ENCODE data around the gene TRABD.
"Not testable (repeated sequence)": the region's sequence is repeated elsewhere in the genome, so short reads cannot be mapped to it uniquely, and the experiment has no call there.

The TRABD gene, protein sequence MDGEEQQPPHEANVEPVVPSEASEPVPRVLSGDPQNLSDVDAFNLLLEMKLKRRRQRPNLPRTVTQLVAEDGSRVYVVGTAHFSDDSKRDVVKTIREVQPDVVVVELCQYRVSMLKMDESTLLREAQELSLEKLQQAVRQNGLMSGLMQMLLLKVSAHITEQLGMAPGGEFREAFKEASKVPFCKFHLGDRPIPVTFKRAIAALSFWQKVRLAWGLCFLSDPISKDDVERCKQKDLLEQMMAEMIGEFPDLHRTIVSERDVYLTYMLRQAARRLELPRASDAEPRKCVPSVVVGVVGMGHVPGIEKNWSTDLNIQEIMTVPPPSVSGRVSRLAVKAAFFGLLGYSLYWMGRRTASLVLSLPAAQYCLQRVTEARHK

DNA sequence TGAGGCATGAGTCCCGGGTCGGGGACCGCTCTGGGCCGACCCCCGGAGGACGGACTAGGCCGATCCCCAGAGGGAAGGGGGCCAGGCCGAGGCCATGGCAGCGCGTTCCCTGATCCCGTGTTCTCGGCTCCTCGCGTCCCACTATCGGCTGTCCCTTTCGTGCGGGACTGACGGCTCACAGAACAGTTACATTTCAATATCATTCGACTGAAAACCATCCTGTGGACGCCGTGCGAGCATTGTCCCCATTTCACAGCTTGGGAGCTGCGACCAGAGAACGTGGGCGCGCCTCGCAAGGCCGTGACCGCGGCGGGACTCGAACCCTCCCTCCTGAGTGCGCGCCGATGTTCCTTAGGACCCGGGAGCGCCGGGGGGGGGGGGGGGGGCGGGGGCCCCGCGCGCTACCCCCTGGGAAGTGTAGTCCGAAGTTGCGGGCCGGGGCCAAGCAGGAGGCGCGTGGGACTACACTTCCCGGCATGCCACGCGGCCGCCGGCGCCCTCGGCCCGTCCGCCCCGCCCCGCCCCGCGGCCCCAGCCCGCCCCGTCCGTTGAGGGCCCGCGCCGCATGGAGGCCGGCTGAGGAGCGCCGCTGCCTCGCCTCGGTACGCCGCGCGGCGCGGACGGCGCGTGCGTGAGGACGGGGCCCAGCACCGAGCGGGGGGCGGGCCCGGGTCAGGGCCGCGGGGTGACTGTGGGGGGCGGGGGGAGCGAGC is at the start of gene TRABD:
Gene TRABD, plus strand, starts transcription at position 539 of the 713 bp plus-strand sequence. CDS start 7,148 bp downstream, outside the sequence.
- DNase-seq, result peak; percentile 42 to 79 (median 69)

DNA sequence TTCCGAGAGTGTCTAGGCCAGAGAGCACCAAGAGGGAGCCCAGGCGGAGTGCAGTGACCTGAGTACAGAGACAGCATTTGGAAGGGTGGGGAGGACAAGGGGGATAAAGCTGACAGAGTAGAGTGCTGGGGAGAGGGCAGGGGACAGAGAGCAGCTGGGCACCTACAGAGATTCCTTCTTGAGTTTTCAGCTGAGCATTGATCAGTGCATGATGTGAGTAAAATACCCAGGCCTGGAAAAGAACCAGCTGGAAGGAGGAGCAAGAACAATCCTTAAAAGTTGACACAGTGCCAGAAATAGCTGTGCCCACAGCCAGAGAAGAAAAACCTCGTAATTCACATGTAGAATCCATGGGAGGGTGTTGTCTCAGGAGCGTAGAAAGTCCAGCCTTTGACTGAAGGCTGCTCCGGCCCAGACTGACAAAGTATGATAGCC is 49.1 kb upstream of the TRABD start:
- DNase-seq, result no peak

DNA sequence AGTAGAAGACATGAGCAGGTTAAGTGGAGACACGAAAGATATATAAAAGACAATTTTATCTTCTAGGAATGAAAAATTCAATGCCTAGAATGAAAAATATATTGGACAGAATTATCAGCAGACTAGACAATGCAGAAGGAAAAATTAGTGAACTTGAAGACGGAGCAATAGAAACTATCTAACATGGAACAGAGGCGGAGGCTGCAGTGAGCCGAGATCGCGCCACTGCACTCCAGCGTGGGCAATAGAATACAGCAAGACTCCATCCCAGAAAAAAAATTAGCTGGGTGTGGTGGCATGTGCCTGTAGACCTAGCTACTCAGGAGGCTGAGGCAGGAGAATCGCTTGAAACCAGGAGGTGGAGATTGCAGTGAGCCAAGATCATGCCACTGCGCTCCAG is 48.4 kb upstream of the TRABD start:
- DNase-seq, result not testable (repeated sequence)

DNA sequence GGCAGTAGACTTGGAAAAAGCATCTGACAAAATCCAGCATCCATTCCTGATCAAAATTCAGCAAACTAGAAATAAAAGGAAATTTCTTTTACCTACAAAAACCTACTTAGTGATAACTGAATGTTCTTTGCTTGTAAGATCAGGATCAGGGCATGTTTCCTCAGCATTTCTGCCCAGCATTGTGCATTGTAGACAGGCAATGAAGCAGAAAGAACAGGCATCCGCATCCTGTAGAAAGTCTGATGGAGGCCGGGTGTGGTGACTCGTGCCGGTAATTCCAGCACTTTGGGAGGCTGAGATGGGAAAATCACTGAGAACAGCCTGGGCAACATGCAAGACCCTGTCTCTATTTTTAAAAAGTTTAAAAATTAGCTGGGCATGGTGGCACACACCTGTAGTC is 47.7 kb upstream of the TRABD start:
- DNase-seq, result no peak

DNA sequence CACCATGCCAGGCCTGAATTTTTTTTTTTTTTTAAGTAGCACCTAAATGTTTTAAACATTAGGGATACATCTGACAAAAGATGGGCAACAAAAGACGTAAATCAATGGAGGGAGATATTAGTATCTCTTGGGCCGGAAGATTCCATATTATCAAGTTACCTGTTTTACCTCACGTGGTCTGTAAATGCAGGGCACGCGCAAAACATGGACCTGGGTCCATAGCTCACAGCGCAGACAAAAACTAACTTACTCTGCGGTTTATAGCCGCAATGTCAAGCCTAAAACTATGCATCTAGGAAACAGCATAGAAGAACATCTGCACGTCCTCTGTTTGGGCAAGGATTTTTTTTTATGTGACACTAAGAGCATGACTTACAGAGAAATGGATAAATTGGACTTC is 46.7 kb upstream of the TRABD start:
- DNase-seq, result no peak

DNA sequence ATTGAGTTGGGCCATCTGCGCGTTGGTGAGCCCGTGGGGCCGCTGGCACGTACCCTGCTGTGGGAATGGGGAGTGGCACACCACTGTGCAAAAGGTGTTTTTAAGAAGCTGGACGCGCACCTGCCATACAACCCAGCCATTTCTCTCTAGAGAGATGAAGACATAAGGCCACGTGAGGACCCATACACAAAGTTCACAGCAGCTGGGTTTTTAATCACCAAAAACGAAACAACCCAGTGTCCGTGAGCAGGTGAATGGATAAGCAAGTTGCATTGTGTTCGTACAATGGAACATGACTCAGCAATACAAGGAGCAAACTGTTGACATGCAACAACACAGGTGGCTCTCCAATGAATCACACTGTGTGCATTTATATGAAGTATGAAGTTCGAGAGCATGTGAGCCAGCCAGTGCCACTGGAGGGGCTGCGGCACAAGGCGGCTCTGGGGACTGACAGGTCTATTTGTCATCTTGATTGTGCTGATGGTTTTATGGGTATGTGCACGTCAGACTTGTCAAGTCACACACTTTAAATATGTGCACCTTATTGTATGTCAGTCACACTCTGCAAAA is 45.8 kb upstream of the TRABD start:
- peak; percentile 35 to 94 (median 80) for DNase-seq

DNA sequence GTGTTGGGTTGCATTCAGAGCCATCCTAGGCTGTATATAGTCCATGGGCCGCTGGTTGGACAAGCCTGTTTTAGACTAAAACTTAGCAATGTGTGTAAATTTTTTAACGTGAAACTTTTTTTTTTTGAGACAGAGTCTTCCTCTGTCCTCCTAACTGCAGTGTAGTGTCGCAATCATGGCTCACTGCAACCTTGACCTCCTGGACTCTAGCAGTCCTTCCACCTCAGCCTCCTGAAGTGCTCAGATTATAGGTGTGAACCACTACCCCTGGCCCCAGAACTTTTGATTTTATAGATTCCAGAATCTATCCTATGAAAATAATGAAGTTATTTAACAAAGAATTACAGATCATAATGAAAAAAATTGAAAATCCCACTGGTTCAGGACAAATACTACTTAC is 45.1 kb upstream of the TRABD start:
- DNase-seq, result no peak

DNA sequence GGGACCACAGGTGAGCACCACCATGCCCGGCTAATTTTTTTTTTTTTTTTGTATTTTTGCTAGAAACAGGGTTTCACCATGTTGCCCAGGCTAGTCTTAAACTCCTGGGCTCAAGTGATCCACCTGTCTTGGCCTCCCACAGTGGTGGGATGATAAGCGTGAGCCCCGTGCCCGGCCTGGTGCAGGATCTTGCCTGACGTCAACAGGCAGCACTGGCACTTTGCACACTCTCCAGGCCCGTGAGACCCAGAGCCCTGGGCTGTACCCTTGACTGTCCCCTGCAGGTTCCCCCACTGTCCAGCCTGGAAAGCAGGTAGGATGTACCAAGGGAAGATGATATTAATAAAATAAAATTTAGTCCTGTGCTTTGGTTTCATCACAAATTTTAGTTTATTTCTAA is 44.3 kb upstream of the TRABD start:
- peak in 1 of 3 experiments; percentile 39 for DNase-seq

DNA sequence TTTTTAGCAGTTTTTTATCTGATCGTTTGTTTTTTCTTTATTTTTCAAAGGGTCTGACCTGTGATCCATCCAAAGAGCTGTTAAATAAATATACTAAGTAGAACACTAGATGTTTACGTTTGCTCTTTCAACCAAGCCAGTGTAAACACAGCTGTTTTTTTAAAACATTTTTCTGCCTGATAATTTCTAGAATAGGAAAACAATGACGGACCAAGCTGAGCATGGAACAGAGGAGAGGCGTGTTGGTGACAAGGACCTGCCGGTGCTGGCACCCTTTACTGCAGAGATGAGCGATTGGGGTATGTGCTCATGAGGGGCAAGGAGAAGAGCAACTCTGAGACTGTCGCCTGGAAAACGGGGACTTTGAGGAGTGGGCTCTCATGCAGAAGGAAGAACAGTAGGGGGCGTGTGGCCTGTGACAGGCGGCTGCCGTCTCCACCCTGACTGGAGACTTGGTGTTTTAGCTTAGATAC is 43.8 kb upstream of the TRABD start:
- peak in 2 of 3 experiments; percentile 15 to 55 for DNase-seq

DNA sequence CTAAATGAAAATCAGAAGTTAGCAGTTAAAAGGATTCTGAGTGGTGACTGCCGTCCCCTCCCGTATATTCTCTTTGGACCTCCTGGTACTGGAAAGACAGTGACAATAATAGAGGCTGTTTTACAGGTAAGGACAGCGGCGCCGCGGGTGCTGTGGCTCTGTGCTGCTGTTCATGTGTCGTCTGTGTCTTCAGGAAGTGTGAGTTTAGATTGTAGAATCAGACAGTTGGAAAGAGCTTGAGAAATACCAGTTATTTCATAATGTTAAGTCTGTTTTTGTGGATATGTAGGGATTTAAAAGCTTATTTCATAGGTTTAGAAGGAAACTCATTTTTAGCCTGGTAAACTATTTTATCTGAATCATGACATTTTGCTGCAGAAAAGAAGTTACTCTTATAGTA is 42.6 kb upstream of the TRABD start:
- DNase-seq, result no peak

DNA sequence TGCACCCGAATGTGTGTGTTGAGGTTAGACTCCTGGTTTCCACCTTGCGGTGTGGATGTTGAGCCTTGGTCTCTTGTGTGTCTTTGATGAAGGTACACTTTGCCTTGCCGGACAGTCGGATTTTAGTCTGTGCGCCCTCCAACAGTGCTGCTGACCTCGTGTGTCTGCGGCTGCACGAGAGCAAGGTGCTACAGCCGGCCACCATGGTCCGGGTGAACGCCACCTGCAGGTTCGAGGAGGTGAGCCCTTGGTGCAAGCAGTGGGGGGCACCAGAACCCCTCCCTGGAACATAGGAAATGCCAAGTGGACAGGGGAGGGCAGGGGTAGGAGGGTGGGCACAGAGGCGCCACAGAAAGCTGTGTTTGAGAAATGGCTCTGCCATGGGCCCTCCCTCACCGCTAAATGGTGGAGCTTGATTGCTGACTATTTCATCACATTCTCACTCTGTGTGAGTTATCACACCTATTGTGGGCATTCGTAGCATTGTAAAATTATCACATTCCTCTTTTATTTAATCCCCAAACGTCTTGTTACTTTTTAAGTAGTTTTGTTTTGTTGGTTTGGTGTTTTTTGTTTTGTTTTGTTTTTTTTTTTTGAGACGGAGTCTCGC is 41.6 kb upstream of the TRABD start:
- no peak for DNase-seq

DNA sequence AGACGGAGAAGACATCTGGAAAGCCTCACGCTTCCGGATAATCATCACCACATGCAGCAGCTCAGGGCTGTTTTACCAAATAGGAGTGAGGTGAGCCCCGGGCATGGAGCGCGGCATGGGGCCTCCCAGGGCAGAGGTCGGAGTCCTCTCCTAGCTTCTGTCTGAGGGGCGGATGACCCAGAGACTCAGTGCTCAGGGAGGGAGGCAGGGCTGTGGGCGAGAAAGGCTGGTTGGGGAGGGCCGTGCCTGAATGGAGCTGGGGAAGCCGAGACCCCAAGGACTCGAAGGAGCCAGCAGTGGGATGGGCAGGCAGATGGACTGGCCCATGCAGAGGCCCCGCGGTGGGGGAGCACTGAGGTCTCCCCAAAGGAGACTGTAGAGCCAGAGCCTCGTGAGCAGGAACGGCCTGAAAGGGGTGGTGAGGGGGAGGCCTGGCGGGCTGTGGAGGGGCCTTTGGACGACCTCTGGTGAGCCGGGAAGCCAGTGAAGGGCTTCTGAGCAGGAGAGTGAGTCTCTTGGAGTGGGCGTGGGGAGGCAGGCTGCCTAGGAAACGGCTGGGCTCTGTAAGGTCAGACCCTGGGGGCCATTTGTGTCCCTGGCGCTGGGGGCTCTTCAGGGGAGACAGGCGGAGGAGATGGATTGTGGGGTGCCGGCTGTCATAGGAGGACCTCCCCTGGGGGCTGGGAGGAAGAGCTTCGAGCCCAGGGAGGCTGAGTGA is 39.8 kb upstream of the TRABD start:
- DNase-seq, result no peak

DNA sequence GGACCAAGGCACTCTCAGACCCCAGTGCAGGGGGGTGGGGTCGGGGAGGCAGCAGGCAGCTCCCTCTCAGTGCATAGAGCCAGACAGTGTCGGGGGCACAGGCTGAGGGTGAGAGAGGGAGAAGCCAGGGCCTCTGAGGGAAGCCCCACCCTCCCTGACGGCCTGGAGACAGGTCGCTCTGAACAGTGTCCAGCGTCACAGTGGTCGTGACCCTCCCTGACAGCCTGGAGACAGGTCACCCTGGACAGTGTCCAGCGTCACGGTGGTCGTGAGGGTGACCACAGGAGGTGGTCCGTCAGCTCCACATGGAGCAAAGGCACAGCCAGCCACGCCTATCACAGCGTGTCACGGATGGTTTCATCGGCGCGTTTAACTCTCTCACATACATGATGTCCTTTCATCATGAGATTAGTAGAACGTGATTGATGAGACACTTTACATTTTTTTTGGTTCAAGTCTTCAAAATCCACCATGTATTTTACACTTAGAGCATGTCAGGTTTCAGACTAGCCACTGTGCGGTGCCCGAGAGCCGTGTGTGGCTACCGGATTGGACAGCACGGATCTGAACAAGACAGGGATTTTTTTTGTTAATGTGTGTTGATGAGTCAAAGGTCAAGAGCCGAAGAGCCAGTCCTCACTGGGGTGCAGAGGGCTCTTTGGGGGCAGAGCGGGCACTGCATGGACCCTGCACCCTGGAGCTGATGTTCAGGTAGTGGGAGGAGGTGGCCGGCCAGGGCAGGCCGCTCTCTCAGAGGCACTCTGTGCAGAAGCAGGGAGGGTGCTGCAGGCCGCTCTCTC is 39.1 kb upstream of the TRABD start:
- peak in 2 of 3 experiments; percentile 47 to 78 for DNase-seq

DNA sequence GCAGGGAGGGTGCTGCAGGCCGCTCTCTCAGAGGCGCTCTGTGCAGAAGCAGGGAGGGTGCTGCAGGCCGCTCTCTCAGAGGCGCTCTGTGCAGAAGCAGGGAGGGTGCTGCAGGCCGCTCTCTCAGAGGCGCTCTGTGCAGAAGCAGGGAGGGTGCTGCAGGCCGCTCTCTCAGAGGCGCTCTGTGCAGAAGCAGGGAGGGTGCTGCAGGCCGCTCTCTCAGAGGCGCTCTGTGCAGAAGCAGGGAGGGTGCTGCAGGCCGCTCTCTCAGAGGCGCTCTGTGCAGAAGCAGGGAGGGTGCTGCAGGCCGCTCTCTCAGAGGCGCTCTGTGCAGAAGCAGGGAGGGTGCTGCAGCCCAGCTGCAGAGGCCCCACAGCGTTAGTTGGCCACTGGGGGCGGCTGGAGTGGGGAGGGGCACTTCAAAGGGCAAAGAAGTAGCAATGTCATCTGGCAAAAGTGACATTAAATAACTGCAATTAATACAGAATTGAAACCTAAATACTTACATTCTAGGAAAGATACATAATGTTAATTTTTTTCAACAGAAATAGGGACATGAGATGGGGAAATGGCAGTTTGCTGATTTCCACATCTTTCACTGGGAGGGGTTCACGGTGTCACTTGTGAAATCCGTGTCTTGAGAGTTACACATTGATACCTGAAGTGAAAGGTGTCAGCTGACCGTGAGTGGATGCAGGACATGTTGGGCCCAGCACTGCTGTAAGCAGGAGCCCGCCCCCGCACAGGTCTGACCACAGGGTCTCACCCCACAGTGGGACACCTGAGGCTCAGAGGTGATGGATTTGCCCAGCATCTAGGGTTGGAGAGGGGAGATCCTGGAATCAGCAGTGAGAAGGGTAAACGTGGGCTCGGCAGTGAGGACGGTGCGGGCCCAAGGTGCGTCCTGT is 38.2 kb upstream of the TRABD start:
- peak in 1 of 3 experiments; percentile 1 for DNase-seq

DNA sequence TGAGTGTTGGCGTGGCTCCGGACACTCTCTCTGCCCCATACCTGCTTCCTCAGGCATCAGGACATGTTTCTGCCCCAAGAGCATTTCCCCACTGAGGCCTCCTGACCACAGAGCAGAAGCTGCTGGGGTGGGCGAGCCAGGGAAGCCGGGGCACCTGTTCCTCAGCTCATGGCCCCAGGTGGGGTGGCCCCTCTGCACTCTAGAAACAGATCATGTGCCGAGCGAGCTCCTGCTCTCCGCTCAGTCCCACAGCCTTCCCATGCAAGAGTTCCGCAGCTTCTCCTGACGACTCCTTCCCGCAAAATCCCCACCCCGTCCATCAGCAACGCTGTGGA is 37.6 kb upstream of the TRABD start:
- no peak for DNase-seq

DNA sequence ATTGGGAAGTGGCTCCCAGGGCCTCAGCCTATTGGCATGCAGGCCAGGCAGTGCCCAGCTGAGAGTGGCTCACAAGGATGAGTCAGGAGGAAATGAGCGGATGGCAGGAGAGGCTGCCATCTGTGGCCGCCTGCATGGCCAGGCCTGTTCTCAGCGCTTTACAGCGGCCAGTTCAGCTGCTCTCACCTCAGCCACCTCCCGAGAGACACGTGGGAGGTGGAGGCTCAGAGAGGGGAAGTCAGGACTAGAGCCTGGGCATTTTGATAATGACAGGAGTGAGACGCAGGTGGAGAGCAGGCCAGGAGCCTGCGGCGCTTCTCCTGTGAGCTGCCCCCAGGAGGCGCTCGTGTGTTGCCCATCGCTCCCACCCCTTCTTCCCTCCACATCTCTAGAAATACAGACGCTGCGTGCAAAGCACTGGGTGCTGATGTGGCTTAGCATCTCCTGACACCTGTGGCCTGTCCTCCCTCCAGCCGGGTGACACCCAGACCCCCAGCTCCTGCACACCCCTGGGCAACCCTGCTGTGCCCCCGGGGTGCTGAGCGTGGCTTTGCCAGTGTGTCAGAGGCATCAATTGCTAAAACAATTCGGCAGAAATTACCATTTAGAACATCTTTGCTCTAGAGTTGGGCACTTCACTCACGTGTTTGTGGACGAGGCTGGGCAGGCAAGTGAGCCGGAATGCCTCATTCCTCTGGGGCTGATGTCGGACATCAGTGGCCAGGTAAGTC is 36.6 kb upstream of the TRABD start:
- DNase-seq, result peak in 1 of 3 experiments; percentile 35

DNA sequence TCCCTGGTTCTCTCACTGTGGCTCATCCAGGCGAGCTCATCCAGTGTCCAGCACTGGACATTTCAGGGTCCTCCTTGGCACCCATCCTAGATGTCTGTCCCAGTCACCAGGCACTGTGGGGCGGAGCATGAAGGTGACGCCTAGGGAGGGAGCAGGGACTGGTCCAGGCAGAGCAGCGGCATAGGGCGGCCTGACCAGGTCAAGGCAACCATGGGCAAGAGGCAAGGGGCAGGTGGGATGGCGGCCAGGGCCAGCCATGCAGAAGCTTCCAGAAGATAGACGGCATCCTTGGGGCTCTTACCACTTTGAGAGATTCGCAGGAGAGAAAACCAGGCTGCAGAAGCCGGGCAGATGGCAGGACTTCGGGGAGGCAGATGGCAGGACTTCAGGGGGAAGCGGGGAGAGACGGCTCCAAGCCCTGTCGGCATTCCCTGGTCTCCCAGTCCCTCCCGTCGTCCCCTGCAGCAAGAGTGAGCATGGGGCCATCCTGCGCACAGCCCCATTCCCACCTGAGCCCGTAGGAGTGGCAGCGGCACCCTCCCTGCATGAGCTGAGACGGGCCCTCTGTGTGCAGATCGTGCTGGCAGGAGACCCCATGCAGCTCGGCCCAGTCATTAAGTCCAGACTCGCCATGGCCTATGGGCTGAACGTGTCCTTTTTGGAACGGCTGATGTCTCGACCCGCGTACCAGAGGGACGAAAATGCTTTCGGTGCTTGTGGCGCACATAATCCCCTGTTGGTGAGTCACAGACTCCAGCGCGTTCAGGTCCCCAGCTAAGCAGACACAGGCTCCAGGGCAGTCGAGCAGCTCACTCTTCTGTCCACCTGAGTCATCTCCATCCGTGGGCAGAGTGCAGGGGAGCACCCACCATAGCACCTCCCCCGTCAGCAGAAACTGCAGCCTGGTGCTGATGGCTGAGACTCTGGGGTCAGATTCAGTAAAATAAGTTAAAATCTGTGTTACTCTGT is 35.3 kb upstream of the TRABD start:
- no peak for DNase-seq
